CD4-positive, alpha-beta T cell treated with Interleukin-17A for 4 hours (primary cell): ENCODE data around the gene METAP1D.
"Not testable (repeated sequence)": the region's sequence is repeated elsewhere in the genome, so short reads cannot be mapped to it uniquely, and the experiment has no call there.

Experiments used
- DNase-seq: peaks from one replicate; pipeline ENCODE4 v3.0.0-alpha.2; 2020; ENCODE audit warnings: mixed read lengths

METAP1D gene

DNA sequence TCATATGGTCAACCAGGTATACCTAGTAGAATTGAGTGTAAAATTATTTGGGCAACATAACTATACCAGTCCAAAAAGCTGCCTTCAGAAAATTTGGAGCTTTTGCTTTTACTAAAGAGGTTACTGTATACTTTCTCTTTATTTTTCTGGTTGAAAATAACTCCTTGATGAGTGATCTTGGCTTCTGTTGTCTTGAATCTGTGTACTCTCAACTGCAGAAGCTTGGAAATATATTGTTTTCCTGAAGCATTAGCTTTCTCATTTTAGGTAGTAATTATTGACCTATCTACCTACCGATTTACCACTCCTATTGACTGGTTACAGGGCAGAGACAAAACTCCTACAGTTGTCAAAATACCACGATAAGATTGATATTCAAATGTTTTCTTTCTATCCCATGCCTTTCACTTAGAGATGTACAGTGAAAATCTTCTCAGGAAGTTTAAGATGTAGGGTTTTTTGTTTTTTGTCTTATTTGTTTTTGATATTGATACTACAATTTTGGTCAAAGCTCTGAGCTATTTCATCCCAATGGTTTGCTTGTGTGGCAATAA, 49.9 kb downstream of the METAP1D start:
- DNase-seq, result no peak

DNA sequence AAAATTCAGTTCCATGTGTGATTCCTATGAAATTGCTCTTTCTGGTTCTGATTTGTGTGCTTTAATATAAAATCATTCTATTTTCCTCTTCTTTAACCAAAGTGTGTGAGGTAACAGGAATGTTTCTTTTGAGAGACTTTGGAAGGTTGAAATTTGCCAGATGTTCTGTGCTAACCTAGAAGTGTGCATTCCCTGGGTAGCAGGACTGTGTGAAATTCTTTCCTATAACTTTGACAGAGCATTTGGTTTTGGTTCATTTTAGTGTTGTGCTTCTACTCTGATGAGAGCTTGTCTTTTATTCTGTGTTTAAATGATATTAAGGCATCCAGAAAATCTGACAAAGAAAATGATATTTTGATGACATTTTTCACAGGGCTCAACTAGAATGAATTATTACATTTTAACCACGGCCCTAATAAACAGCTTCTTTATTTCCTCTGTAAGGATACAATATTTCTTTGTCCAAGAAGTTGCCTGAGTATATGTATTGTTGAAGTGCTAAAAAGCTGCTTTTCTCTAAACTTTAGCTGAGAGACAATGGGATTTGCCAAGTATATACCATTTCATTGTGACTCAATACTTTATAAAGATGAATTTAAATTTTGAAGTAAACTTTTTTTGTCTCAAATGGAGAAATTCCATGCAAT, 50.8 kb downstream of the METAP1D start:
- no peak for DNase-seq

DNA sequence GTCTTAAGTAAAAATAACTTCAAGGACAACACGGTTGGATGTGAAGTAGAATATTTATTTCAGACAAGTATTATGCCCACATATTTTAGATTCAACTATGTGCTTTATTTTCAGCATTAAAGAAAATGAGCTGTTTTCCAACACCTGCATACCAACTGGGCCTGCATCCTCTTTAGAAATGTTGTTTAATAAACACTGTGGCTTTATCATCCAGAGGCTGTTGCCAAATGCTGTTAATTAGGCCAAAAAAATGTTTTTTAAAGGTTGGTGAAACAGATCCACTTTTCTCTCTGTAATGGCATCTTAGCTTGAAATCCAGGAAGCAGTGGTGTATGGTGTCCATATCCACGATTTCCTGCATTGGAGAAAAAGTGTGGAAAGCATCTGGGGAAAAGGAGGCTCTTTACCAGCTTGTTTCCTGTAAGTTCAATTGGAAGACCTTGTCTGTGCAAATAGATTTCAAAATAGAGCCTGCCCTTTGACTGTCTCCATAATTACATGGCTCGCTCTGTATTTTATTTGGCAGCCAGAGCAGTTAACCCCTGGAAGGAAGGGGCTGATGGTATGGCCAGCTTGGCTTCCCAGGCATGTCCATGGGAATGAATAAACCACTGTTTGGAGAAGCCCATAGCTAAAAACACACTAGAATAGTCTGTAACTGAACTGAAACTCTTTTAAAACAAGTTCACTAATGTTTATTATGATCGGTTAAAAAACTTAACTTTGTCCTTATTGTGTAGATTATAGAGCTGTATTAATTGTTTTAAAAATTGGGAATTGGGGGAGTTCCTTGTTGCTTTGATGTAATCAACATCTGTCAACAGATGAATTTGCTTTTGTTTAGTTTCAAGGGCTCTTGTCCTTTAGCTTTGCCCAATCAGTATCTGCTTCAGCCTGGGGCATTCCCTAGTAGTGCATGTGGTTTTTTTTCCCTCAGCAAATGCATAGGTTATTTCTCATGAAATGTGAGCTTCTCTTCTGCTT, 52.5 kb downstream of the METAP1D start:
- no peak for DNase-seq

DNA sequence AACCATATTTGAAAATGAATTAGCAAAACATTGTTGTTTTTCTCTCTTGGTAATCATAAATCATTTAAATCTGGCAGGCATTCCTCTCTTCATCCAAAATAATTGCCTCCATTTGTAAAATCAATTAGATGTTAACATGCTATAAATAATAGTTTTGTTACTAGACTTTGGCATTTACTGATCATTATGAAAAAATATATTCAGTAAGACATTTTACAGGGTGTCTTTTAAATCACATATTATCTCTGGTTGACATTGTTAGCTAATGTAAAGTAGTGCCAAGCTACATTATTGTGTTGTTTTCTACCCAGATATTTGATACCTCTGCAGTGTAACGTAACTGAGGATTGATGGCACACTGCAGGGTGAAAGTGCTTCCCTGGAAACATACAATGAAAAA, 53.7 kb downstream of the METAP1D start:
- no peak for DNase-seq

DNA sequence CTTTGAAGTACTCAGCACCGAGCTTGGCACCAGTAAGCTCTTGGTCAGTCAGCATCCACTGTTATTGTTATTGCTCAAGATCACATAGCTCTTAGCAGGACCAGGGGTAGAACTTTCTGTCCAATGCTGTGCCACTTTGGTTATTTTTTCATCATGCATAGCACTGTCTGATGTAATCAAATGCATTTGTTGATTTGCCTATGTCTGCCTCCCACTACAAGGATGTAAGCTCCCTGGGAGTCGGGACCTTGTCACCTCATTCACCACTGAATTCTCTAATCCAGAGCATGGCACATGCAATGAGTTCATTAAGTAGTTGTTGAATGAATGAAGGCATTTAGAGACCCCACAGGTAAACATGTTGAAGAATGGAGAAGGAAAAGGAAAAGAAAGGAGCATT, 56.5 kb downstream of the METAP1D start:
- DNase-seq, result no peak

DNA sequence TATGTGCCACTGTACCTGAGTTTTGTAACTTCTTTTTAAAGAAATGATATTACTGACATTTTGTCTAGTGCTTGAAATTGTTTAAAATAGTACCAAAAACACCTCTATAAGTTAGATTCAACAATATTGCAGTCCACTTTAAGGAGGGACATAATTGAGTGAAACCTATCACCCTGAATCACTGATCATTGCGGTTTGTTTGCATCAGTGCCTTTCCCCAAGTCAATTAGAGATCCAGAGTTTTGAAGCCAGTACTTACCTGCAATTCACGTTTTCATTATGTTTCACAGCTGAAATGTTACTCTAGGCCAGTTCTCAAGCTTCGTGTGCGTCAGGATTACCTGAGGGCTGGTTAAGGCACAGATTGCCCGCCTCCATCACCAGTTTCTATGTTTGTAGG, 58.9 kb downstream of the METAP1D start:
- no peak for DNase-seq

DNA sequence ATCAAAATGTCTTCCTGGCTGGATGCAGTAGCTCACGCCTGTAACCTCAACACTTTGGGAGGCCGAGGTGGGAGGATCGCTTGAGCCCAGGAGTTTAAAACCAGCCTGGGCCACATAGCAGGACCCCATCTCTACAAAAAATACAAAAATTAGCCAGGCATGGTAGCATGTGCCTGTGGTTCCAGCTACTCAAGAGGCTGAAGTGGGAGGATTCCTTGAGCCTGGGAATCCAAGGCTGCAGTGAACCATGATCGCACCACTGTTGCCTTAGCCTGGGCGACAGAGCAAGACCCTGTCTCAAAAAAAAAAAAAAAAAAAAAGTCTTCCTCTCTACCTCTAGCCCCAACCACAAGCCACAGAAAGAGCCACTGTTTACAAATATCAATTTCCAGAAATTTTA, 60.4 kb downstream of the METAP1D start:
- DNase-seq, result not testable (repeated sequence)

DNA sequence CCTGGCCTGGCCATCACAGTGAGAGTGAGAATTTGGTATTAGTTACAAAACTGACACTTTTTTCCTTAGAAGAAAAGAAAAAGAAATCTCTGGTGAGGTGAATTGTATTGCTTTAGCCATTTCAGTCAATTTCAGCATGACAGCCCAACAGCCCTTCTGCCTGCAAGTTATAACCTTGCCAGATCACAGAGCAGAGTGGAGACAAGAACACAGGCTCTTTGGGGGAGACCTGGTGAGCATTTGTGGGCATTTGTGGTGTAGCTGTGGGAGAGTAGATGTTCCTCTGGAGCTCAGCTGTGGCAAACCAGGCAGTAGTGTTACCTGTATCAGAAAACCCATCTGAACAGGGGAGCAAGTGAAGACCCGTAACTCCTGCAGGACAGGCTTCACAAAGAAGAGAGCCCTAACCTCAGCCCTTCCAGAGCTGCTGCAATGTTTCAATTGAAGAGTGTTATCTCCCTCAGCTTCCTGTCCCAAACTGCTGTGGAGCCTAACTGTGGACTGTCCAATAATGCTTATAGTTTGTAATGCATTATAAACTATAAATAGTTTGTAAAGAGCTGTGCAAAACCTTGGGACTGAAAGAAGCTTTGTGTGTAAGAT, 62.8 kb downstream of the METAP1D start:
- DNase-seq, result no peak

DNA sequence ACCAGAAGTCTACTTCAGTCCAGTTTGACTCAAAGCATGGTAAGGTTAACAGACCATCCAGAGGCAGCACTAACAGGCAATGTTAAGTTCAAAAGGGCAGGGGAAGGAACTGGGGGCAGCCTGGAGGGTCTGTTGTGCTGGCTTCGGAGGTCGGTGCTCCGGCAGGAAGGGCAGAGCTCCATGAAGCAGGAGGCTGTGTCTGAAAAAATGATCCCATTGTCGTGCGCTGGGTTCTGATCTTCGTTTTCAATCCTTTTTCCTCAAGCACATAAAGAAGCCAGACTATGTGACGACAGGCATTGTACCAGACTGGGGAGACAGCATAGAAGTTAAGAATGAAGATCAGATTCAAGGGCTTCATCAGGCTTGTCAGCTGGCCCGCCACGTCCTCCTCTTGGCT, 63.7 kb downstream of the METAP1D start:
- no peak for DNase-seq

DNA sequence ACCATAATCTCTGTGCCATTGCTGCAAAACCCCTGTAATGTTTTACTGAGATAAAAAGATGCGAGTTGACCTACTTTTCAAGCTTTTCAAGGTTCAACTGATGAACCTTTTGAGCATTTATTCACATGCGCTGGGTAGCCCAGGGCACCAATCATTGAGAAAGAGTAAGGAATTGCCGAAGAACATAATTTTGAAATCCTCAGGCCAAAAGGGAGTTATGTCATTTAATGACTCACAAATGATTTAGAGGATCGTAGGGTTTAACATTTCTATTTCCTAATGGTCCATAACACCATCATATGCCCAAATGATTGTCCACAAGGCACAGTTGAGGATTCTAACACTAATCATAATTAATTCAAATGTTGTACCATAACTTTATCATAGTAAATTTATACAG, 65.4 kb downstream of the METAP1D start:
- DNase-seq, result no peak

DNA sequence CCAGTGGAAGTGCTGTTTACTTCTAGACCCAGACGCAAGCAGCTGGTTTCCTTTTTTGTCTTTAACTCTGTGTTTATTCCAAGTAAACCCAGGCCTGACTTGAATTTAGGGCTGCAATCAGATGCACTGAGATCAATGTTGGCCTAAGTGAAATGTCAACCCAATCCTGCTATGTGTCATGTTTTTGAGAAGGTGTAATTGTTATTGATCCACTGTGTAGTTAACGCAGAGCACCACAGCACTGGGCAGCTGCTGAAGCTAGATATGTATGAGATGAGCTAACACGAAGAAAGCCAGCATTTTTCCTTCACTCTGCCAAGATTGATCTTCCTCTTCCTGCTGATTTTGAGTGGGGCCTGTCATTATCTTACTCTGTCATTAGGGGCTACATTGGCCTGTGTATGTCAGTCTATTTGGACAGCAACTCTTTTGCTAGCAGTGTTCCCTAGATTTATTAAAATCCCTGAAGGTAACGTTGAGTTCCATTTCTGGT, 66.7 kb downstream of the METAP1D start:
- DNase-seq, result no peak

DNA sequence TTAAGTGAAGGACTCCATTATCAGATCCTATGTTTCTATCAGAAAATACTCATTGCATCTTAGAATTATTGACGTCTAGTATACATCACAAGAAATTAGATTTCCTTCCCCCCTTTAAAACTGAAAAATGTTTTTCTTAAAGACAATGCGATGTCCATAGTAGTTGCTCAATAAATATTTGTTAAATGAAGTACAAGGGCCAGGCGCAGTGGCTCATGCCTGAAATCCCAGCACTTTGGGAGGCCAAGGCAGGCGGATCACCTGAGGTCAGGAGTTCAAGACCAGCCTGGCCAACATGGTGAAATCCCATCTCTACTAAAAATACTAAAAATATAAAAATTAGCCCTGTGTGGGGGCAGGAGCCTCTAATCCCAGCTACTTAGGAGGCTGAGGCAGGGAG, 68.2 kb downstream of the METAP1D start:
- not testable (repeated sequence) for DNase-seq

DNA sequence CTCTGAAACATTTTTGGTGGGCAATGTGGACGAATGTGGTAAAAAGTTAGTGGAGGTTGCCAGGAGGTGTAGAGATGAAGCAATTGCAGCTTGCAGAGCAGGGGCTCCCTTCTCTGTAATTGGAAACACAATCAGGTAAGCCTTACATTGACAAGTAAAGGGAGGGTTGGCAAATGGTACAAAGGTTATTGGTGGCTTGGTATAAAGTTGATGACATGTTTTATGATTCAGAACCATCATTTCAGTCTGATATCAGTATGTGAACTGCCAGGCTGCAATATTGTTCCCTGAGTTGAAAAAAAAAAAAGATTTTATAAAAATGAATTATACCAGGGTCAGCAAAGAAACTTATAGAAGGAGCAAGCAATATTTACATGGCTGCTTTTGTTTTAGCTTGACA, 71.2 kb downstream of the METAP1D start:
- no peak for DNase-seq

DNA sequence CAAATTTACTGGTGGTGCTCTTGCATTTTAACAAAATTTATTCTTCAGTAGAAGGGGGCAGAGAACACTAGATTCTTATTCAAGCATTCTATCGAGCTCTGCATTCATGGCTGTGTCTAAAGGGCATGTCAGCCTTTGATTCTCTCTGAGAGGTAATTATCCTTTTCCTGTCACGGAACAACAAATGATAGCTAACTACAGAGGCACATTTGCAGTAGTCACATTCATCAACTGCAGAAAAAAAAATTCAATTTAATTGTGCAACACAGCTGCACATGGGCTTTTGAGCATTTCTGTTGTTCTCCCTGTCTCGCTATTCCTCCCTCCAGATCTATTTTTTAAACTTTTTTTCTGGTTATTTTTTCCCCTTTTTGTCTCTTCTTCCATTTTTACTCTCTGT, 72.5 kb downstream of the METAP1D start:
- no peak for DNase-seq

DNA sequence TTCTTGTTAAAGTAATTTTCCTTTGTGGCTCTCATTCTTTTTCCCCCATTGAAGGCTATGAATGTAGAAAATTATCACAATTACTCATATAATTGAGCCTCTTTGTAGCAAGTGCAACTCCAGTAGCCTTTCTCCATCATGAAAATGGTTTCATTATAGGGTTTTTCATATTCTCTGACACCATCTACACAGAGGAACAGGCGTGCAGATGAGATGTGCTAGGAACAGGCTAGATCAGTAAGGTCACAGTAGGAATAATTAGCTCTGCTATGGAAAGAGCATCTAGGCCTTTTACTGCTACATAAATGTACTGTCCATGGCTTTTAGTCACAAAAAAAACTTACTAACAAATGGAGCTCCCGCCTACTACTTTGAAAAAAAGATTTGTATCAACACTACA, 73.0 kb downstream of the METAP1D start:
- DNase-seq, result no peak

DNA sequence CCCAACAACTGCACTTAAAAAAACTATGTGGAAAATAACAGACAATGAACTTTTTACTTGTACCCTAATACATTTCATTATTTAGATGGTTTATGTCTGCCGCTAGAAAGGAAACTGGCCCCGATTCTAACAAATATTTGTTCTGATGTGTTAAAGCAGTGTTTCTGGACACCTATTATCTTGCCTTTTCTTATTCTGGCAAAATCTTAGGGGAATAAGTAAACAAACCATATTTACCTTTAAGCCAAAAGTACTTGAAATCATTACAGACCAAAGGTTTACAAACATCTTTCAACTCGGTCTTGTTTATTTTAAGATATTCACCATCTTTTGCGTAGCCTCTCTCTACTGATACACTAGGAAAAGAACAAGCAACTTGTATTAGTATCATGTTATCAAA, 73.8 kb downstream of the METAP1D start:
- DNase-seq, result no peak

DNA sequence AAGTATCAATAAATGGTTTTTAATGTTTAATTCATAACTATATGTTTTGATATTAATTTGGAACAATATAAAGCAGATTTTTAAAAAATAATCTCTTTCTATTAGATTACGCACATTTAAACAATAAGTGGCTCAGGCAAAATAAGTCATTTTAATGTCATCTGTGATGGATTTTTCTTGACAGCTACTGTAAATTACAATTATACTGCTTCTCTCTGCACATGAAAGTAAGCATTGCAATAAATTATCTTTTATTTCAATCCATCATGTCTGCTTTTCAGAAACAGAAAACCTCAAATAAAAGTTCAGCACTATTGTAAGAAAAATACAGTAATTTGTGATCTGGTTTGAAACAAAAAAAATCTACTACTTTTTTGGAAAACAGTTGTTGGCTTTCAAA, 74.5 kb downstream of the METAP1D start:
- DNase-seq, result no peak

DNA sequence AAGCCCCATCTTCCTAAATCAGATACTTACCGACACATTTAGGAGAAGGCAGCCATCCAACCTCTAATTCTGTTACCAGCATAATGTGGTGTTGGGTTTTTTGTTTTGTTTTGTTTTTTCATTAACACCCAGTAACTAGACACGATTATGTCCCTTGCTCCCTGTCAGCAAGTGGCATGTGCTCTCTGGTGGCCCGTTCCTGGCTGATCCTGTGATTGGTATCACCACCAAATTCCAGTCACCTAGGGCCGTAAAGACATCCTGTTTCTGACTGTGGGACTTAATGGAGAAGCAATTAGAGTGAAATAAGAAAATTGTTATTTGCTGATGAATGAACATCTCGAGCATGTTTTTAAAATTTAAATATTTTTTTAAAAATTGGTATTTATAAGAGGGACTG, 79.7 kb downstream of the METAP1D start:
- no peak for DNase-seq

DNA sequence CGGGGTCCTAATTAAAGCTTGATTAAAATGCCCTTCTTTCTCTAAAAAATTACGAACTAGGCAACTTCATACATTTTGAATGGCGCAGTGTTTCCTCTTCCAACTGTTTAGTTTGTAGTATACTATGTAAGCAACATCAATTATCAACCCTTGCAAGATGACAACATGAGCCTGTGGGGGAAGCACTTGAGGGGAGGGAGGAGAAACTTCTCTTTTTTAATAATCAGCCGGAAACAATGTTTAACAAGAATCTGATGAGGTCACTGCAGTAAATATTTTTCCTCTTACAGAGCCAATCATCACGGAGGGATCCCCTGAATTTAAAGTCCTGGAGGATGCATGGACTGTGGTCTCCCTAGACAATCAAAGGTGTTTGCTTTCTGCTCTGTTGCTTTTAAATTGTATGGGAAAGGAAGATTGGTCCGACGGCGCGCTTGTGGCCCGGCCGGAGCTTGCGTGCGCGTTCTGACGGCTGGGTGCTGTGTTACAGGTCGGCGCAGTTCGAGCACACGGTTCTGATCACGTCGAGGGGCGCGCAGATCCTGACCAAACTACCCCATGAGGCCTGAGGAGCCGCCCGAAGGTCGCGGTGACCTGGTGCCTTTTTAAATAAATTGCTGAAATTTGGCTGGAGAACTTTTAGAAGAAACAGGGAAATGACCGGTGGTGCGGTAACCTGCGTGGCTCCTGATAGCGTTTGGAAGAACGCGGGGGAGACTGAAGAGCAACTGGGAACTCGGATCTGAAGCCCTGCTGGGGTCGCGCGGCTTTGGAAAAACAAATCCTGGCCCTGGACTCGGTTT, 80.3 kb downstream of the METAP1D start:
- no peak for DNase-seq

DNA sequence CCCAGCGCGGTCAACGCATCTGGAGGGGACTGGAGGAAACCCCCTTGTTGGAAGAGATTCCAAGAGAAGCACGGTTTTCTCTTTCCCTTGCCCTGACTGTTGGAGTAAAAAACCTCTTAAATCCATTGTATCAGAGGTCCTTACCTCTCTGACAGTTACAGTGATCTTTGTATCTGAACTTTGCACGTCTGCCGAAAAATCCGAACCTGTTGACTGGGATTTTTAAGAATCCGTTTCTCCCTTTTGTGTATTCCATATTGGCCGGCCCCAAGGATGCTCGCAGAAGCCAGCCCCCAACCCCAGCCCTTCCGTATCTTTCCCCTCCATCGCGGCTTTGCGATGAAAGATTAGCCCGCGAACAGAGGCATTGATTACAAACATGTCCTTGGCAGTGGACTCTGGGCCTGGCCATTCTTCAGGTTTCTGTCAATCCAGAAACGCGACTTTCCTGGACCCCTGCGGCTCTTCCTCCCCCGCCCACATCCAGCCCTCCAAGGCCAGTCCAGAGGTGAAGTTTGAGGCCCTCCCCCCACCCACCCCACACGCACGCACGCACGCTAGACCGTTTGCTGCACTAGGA, 81.0 kb downstream of the METAP1D start:
- no peak for DNase-seq

DNA sequence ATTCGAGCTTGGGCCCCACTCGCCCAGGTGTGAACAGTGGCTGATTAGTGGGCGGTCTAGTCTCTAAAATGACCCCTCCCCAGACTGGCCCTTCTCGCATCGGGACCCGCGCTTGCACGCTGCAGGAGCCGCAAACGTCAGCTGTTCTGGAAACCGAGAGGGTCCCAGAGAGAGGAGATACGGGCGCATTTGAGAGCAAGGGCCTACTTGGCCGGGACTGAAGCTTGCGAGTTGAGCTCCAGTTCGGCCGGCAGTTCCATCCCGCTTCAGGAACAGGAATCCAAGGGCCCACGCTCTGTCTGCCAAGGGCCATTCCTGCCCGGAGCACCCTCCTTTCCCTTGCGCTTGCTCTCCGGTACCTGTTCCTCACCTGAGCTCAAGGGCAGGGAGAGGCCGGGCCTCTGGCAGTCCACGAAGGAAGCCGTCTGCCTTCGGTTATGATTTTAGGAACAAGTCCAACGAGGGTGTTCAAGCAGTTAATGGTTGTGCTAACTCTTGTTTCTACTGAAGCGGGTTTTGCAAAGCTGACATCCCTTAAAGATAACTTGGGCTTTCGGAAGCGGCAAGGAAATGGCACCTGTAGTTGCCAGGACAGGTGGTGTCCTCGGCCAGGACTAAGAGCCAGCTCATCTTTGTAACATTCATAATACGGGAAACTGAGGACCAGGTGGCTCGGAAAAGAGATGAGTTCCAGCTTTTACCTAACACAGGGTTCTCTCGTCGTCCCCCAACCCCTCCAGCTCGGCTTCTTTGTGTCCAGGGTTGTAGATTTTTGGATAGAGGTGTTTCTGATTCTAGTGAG, 81.7 kb downstream of the METAP1D start:
- no peak for DNase-seq
